Tibial nerve (tissue), 3 donors: ENCODE measurements around the gene FBN3.

Source experiments
- CTCF ChIP-seq, 5 experiments: fragments of 200-600 bp in 3 of 5; fragments of 450-650 bp in 2 of 5; sonication (generic) in 3 of 5; IDR thresholded peaks; one replicate each; pipeline ENCODE4 v1.5.1; 2016 to 2019; ENCODE audit warnings: antibody characterized with exemption in 5 of 5, mild to moderate bottlenecking in 3 of 5, moderate library complexity in 2 of 5
- POLR2A ChIP-seq, 2 donors: fragments of 450-650 bp; IDR thresholded peaks; one replicate each; pipeline ENCODE4 v1.6.1; 2017; ENCODE audit warnings: antibody characterized with exemption in 2 of 2, mild to moderate bottlenecking in 2 of 2, moderate library complexity in 2 of 2

DNA sequence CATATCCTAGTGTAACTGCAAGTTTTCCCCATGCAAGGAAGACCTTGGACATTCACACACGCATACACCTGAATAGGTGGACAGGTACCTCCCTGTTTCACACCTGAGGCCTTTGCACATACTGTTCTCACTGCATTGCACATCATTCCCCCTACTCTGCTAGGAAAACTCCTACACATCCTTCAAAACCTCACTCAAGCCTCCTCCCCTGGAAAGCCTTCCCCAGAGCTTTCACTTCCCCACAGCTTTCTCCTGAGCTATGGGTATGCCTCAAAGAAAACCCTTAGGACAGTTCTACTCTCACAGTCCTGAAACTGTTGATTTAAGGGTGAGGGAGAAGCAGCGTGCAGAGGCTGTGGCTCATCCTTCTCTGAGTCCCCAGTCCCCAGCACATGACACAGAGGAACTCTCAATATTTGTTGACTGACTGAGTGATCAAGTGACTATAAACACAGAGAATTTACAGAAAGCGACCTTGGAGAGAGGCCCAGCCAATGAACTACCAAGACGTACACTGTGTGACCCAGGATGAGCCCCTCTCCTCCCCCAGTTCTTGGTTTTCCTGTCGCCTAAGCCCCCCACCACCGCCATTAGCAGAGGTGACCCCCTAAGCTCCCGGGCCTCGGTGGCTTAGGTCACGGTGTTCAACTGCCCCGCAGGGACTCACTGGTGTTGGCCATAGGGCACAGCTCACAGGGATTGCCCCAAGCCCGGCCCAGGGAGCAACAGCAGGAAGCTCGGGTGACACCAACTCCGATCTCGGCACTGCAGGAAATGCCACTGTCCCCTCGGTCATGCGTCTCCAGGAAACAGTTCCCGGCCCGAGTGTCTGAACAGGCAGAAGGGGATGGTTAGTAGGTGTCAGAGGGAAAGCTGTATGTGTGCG lies 40.6 kb downstream of the FBN3 start:
- TF ChIP-seq POLR2A (IDR thresholded peaks at IDR 0.05) (no peak), CTCF (IDR thresholded peaks at IDR 0.05) (no peak)
